HepG2 (cell line): Measurements from ENCODE around the gene NT5C.

ENCODE experiments used
- CHD2 ChIP-seq: IDR thresholded peaks from 2 replicates; pipeline ENCODE4 v1.6.1; 2011; ENCODE audit warnings: low read depth, low read length, improper control_type of control experiment
- KDM1A ChIP-seq: IDR thresholded peaks from 2 replicates; pipeline ENCODE4 v1.6.1; 2016; ENCODE audit warnings: missing compliant biosample characterization
- NR2C2 ChIP-seq: sonication (generic); formaldehyde crosslinking; IDR thresholded peaks from 2 replicates; pipeline ENCODE4 v1.4.0; 2020; ENCODE audit warnings: missing genetic modification reagents, mild to moderate bottlenecking, moderate library complexity, borderline replicate concordance
- ZFAT ChIP-seq: sonication (generic); formaldehyde crosslinking; conservative IDR thresholded peaks from 2 replicates; pipeline ENCODE4 v1.8.1; 2023; ENCODE audit warnings: missing genetic modification reagents, inconsistent platforms
- ZFP36 ChIP-seq: fragments of 150-350 bp; IDR thresholded peaks from 2 replicates; pipeline ENCODE4 v1.6.1; 2018; ENCODE audit warnings: borderline replicate concordance, low read length, low read depth; ENCODE audit not compliant: partially characterized antibody
- ZNF235 ChIP-seq: sonication (generic); formaldehyde crosslinking; IDR thresholded peaks from 2 replicates; pipeline ENCODE4 v1.8.1; 2023; ENCODE audit warnings: mild to moderate bottlenecking, missing genetic modification reagents, borderline replicate concordance
- ZNF251 ChIP-seq: sonication (generic); formaldehyde crosslinking; IDR thresholded peaks from 2 replicates; pipeline ENCODE4 v1.9.0; 2021; ENCODE audit warnings: mild to moderate bottlenecking, missing genetic modification reagents
- ZNF768 ChIP-seq: sonication (generic); formaldehyde crosslinking; IDR thresholded peaks from 2 replicates; pipeline ENCODE4 v1.4.0; 2020; ENCODE audit warnings: missing genetic modification reagents
- TF ChIP-seq, protein P1 (sequence below): sonication (generic); formaldehyde crosslinking; IDR thresholded peaks from 2 replicates; pipeline ENCODE4 v1.8.1; 2023; ENCODE audit warnings: mild to moderate bottlenecking, missing genetic modification reagents
- TF ChIP-seq, protein P2 (sequence below): sonication (generic); formaldehyde crosslinking; IDR thresholded peaks from 2 replicates; pipeline ENCODE4 v1.4.0; 2020; ENCODE audit warnings: missing genetic modification reagents
- TF ChIP-seq, protein P3 (sequence below): sonication (generic); formaldehyde crosslinking; IDR thresholded peaks from 2 replicates; pipeline ENCODE4 v1.4.0; 2020; ENCODE audit warnings: missing genetic modification reagents, mild to moderate bottlenecking, borderline replicate concordance
- TF ChIP-seq, protein P4 (sequence below): sonication (generic); formaldehyde crosslinking; IDR thresholded peaks from 2 replicates; pipeline ENCODE4 v1.4.0; 2020; ENCODE audit warnings: mild to moderate bottlenecking, missing genetic modification reagents
- TF ChIP-seq, protein P5 (sequence below): sonication (generic); formaldehyde crosslinking; IDR thresholded peaks from 2 replicates; pipeline ENCODE4 v1.5.0; 2020; ENCODE audit warnings: mild to moderate bottlenecking, missing genetic modification reagents, moderate library complexity

DNA sequence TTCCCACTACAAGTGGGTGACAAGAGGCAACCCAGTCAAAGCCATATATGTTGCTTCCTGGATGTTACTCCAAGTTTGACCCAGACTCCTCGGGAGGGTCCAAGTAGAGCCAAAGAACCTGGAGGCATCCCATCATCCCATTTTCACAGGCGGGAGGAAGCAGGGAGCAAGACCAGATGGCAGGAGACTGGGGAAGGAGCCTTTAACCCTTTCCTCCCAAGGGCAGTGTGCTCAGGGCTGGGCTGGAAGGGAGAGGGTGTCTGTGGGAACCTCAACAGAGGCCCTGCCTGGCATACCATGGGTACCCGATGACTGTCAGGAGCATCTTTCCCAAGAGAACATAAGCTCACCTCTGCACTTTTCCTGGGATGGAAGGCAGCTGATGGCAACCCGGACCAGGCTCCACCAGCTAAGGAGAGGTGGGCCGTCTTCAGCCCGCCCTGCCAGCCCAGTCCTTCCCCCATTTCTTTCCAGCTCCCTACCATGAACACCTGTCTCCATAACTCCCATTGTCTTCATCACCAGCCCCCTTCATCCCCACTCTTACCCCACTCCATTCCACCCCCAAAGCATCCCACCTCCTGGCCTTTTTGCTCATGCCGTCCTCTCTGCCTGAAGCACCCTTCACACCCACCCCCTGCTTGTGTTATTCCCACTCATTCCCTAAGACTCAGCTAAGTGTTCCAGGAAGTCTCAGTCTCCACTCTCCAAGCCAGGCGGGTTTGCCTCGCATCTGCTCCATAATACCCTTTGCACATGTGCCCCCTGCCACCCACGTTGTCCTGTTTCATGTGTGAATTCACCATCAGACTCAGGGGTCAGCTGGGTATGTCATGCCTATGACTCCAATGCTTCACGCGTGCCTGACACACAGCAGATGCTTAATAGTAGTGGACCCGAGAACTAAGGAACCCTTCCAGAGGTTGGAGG, 49.7 kb downstream of the NT5C start:
- TF ChIP-seq, protein P1, sequence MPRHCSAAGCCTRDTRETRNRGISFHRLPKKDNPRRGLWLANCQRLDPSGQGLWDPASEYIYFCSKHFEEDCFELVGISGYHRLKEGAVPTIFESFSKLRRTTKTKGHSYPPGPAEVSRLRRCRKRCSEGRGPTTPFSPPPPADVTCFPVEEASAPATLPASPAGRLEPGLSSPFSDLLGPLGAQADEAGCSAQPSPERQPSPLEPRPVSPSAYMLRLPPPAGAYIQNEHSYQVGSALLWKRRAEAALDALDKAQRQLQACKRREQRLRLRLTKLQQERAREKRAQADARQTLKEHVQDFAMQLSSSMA (CRISPR knock-in tag), result no peak
- TF ChIP-seq, protein P2, sequence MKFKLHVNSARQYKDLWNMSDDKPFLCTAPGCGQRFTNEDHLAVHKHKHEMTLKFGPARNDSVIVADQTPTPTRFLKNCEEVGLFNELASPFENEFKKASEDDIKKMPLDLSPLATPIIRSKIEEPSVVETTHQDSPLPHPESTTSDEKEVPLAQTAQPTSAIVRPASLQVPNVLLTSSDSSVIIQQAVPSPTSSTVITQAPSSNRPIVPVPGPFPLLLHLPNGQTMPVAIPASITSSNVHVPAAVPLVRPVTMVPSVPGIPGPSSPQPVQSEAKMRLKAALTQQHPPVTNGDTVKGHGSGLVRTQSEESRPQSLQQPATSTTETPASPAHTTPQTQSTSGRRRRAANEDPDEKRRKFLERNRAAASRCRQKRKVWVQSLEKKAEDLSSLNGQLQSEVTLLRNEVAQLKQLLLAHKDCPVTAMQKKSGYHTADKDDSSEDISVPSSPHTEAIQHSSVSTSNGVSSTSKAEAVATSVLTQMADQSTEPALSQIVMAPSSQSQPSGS (CRISPR knock-in tag), result no peak
- TF ChIP-seq ZFP36 (no peak), CHD2 (no peak), ZNF235 (CRISPR knock-in tag) (no peak), KDM1A (no peak), NR2C2 (CRISPR knock-in tag) (no peak), ZNF251 (CRISPR knock-in tag) (no peak), ZFAT (CRISPR knock-in tag) (no peak), ZNF768 (CRISPR knock-in tag) (no peak)
- TF ChIP-seq, protein P3, sequence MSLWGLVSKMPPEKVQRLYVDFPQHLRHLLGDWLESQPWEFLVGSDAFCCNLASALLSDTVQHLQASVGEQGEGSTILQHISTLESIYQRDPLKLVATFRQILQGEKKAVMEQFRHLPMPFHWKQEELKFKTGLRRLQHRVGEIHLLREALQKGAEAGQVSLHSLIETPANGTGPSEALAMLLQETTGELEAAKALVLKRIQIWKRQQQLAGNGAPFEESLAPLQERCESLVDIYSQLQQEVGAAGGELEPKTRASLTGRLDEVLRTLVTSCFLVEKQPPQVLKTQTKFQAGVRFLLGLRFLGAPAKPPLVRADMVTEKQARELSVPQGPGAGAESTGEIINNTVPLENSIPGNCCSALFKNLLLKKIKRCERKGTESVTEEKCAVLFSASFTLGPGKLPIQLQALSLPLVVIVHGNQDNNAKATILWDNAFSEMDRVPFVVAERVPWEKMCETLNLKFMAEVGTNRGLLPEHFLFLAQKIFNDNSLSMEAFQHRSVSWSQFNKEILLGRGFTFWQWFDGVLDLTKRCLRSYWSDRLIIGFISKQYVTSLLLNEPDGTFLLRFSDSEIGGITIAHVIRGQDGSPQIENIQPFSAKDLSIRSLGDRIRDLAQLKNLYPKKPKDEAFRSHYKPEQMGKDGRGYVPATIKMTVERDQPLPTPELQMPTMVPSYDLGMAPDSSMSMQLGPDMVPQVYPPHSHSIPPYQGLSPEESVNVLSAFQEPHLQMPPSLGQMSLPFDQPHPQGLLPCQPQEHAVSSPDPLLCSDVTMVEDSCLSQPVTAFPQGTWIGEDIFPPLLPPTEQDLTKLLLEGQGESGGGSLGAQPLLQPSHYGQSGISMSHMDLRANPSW (CRISPR knock-in tag), result no peak
- TF ChIP-seq, protein P4, sequence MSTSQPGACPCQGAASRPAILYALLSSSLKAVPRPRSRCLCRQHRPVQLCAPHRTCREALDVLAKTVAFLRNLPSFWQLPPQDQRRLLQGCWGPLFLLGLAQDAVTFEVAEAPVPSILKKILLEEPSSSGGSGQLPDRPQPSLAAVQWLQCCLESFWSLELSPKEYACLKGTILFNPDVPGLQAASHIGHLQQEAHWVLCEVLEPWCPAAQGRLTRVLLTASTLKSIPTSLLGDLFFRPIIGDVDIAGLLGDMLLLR (CRISPR knock-in tag), result no peak
- TF ChIP-seq, protein P5, sequence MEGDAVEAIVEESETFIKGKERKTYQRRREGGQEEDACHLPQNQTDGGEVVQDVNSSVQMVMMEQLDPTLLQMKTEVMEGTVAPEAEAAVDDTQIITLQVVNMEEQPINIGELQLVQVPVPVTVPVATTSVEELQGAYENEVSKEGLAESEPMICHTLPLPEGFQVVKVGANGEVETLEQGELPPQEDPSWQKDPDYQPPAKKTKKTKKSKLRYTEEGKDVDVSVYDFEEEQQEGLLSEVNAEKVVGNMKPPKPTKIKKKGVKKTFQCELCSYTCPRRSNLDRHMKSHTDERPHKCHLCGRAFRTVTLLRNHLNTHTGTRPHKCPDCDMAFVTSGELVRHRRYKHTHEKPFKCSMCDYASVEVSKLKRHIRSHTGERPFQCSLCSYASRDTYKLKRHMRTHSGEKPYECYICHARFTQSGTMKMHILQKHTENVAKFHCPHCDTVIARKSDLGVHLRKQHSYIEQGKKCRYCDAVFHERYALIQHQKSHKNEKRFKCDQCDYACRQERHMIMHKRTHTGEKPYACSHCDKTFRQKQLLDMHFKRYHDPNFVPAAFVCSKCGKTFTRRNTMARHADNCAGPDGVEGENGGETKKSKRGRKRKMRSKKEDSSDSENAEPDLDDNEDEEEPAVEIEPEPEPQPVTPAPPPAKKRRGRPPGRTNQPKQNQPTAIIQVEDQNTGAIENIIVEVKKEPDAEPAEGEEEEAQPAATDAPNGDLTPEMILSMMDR (CRISPR knock-in tag), result no peak
